HepG2 (cell line): ENCODE results near the gene SIT1. TPM values are rescaled to one million over a fixed set of nuclear protein-coding genes. Genes with fewer than 3 reads are reported as not detected.

ENCODE experiments used
- AKAP8 ChIP-seq: sonication (generic); formaldehyde crosslinking; IDR thresholded peaks from 2 replicates; pipeline ENCODE4 v1.5.1; 2020; ENCODE audit warnings: mild to moderate bottlenecking, missing genetic modification reagents
- ATF7 ChIP-seq, 2 experiments: fragments of 450-650 bp in 1 of 2; sonication (generic) in 1 of 2; formaldehyde crosslinking in 1 of 2; IDR thresholded peaks; 2 replicates each; pipeline versions ENCODE4 v1.4.0 to v1.6.1; 2016 to 2020; ENCODE audit warnings: antibody characterized with exemption in 1 of 2, mild to moderate bottlenecking in 1 of 2, missing genetic modification reagents in 1 of 2
- CBFB ChIP-seq: sonication (generic); formaldehyde crosslinking; IDR thresholded peaks from 2 replicates; pipeline ENCODE4 v1.4.0; 2020; ENCODE audit warnings: missing genetic modification reagents
- EED ChIP-seq: sonication (generic); formaldehyde crosslinking; IDR thresholded peaks from 2 replicates; pipeline ENCODE4 v1.5.0; 2020; ENCODE audit warnings: mild to moderate bottlenecking, missing genetic modification reagents
- FOXO4 ChIP-seq: sonication (generic); formaldehyde crosslinking; conservative IDR thresholded peaks from 2 replicates; pipeline ENCODE4 v1.8.1; 2023; ENCODE audit warnings: missing genetic modification reagents
- LRRFIP1 ChIP-seq: sonication (generic); formaldehyde crosslinking; conservative IDR thresholded peaks from 2 replicates; pipeline ENCODE4 v1.4.0; 2020; ENCODE audit warnings: missing genetic modification reagents
- PHF20 ChIP-seq: sonication (generic); formaldehyde crosslinking; IDR thresholded peaks from 2 replicates; pipeline ENCODE4 v1.5.0; 2020; ENCODE audit warnings: mild to moderate bottlenecking, missing genetic modification reagents
- RFX5 ChIP-seq: IDR thresholded peaks from 2 replicates; pipeline ENCODE4 v1.6.1; 2011; ENCODE audit warnings: low read depth, low read length, improper control_type of control experiment
- RXRA ChIP-seq: sonication (generic); formaldehyde crosslinking; IDR thresholded peaks from 2 replicates; pipeline ENCODE4 v1.5.1; 2020; ENCODE audit warnings: missing genetic modification reagents
- RXRB ChIP-seq: IDR thresholded peaks from 2 replicates; pipeline ENCODE4 v1.6.1; 2016; ENCODE audit warnings: borderline replicate concordance, missing genetic modification reagents, missing compliant biosample characterization
- SP1 ChIP-seq, 2 experiments: fragments of 450-650 bp in 1 of 2; sonication (generic) in 1 of 2; formaldehyde crosslinking in 1 of 2; IDR thresholded peaks; 2 replicates each; pipeline versions ENCODE4 v1.4.0 to v1.6.1; 2016 to 2020; ENCODE audit warnings: missing genetic modification reagents in 1 of 2
- SRY ChIP-seq: sonication (generic); formaldehyde crosslinking; IDR thresholded peaks from 2 replicates; pipeline ENCODE4 v1.8.0; 2022; ENCODE audit warnings: mild to moderate bottlenecking, missing genetic modification reagents
- ZBTB2 ChIP-seq: sonication (generic); formaldehyde crosslinking; IDR thresholded peaks from 2 replicates; pipeline ENCODE4 v1.8.0; 2022; ENCODE audit warnings: low read depth, missing genetic modification reagents
- ZNF205 ChIP-seq: IDR thresholded peaks from 2 replicates; pipeline ENCODE4 v1.6.1; 2018; ENCODE audit warnings: missing biosample characterization, missing genetic modification reagents
- ZNF253 ChIP-seq: sonication (generic); formaldehyde crosslinking; IDR thresholded peaks from 2 replicates; pipeline ENCODE4 v1.8.0; 2022; ENCODE audit warnings: mild to moderate bottlenecking, missing genetic modification reagents, borderline replicate concordance
- polyA plus RNA-seq, 8 experiments: library from polyadenylated mRNA; depleted of rRNA in 3 of 8; stranded (reverse) in 7 of 8; unstranded in 1 of 8; fragments of >200 nt; fragmentation: Illumina TruSeq in 4 of 8; extraction: Trizol in 4 of 8; gene quantifications; 2 replicates each; pipeline versions ENCODE4 v1.2.1 to v1.2.3, GENCODE V29; 2011 to 2016; ENCODE audit warnings: low read depth in 4 of 8, missing spikeins in 1 of 8, mixed read lengths in 1 of 8; ENCODE audit not compliant: insufficient read depth in 1 of 8
- total RNA-seq, 5 experiments: library from RNA; depleted of rRNA; stranded (reverse); fragments of >200 nt; fragmentation: Illumina TruSeq; extraction: Trizol; gene quantifications; 2 replicates each; pipeline ENCODE4 v1.2.3, GENCODE V29; 2016; ENCODE audit warnings: low read depth in 1 of 5
- TF ChIP-seq, protein P1 (sequence below): sonication (generic); formaldehyde crosslinking; IDR thresholded peaks from 2 replicates; pipeline ENCODE4 v1.5.0; 2020; ENCODE audit warnings: mild to moderate bottlenecking, missing genetic modification reagents
- TF ChIP-seq, protein P2 (sequence below): sonication (generic); formaldehyde crosslinking; IDR thresholded peaks from 2 replicates; pipeline ENCODE4 v1.5.1; 2020; ENCODE audit warnings: mild to moderate bottlenecking, missing genetic modification reagents

SIT1 gene
- total and polyA plus RNA-seq, 2 of the 13 experiments (the other 11 are each of a cell fraction or from before 2014, with no cell fraction given): 0.09 to 6.7 TPM

DNA sequence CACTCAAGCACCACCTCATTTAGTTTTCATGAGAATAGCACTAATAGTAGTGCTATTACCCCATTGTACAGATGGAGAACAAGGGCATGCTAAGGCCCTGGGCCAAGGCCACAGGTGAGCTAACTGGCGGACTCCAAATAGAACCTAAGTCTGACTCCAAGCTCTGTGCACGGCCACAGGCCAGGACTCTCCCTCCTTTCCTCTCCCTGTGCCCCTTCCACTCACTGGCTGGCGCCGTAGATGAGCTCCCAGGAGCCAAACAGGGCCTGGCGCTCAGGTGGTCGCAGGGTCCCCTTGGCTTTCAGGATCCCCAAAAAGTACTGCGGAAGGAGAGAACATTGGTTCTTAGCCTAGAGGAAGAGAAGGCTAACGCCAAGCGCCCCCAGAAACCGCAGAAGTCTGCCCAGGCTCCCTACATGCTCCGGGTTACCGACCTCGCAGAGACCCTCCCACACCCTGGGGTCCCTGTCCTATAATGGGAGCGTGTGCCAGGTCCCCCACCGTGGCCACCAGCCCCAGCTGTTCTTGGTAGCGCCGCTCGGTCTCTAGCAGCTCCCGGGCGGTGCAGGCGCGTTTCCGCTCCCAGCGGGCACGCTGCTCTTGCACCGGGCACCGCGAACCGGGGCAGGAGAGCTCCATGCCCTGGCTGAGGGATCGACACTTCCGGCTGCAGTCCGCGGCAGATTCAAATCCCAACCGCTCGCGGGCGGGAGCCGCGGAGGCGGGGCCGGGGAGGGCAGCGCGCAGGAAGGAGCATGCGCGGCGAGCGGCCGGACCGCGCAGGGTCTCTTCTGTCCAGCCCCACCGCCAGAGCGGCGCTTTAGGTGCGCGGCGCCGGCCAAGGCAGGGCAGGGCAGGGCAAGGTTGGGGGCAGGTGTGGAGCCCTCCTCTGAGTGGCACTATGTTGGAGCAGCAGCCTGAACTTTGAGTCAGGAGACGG is 14.1 kb upstream of the SIT1 start, which contains the start of gene ARHGEF39 (continued):
- TF ChIP-seq, protein P1, sequence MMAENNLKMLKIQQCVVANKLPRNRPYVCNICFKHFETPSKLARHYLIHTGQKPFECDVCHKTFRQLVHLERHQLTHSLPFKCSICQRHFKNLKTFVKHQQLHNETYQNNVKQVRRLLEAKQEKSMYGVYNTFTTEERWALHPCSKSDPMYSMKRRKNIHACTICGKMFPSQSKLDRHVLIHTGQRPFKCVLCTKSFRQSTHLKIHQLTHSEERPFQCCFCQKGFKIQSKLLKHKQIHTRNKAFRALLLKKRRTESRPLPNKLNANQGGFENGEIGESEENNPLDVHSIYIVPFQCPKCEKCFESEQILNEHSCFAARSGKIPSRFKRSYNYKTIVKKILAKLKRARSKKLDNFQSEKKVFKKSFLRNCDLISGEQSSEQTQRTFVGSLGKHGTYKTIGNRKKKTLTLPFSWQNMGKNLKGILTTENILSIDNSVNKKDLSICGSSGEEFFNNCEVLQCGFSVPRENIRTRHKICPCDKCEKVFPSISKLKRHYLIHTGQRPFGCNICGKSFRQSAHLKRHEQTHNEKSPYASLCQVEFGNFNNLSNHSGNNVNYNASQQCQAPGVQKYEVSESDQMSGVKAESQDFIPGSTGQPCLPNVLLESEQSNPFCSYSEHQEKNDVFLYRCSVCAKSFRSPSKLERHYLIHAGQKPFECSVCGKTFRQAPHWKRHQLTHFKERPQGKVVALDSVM (CRISPR knock-in tag): peak; percentile 45; the same call in 1 of the 2 replicates
- no peak for TF ChIP-seq FOXO4 (CRISPR knock-in tag)
- peak; percentile 60; the same call in 1 of the 2 replicates for TF ChIP-seq RXRA (CRISPR knock-in tag)
- 0 out of 2 replicates have a peak, but pooled peaks have one; percentile 56 for TF ChIP-seq AKAP8 (CRISPR knock-in tag)
- no peak for TF ChIP-seq SP1 (IDR thresholded peaks at IDR 0.05)
- peak; percentile 71 for TF ChIP-seq SP1 (CRISPR knock-in tag; IDR thresholded peaks at IDR 0.05)
- peak; percentile 94 for TF ChIP-seq ZNF253 (CRISPR knock-in tag)
- peak; percentile 76 for TF ChIP-seq PHF20 (CRISPR knock-in tag)
- peak; percentile 94 for TF ChIP-seq ZBTB2 (CRISPR knock-in tag)
- peak; percentile 43; the same call in 1 of the 2 replicates for TF ChIP-seq ZNF205 (CRISPR knock-in tag)
- TF ChIP-seq, protein P2, sequence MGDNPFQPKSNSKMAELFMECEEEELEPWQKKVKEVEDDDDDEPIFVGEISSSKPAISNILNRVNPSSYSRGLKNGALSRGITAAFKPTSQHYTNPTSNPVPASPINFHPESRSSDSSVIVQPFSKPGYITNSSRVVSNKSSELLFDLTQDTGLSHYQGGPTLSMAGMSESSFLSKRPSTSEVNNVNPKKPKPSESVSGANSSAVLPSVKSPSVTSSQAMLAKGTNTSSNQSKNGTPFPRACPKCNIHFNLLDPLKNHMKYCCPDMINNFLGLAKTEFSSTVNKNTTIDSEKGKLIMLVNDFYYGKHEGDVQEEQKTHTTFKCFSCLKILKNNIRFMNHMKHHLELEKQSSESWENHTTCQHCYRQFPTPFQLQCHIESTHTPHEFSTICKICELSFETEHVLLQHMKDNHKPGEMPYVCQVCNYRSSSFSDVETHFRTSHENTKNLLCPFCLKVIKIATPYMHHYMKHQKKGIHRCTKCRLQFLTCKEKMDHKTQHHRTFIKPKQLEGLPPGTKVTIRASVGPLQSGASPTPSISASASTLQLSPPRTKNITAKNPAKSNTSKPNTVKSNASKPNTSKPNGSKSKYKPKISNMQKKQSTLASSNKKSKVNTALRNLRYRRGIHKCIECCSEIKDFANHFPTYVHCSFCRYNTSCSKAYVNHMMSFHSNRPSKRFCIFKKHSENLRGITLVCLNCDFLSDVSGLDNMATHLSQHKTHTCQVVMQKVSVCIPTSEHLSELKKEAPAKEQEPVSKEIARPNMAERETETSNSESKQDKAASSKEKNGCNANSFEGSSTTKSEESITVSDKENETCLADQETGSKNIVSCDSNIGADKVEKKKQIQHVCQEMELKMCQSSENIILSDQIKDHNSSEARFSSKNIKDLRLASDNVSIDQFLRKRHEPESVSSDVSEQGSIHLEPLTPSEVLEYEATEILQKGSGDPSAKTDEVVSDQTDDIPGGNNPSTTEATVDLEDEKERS (CRISPR knock-in tag): no peak
- TF ChIP-seq ATF7 (IDR thresholded peaks at IDR 0.05): no peak
- TF ChIP-seq ATF7 (CRISPR knock-in tag; IDR thresholded peaks at IDR 0.05): no peak
- 0 out of 2 replicates have a peak, but pooled peaks have one; percentile 58 for TF ChIP-seq SRY (CRISPR knock-in tag)
- TF ChIP-seq EED (CRISPR knock-in tag): 0 out of 2 replicates have a peak, but pooled peaks have one; percentile 72
- no peak for TF ChIP-seq RFX5
- TF ChIP-seq CBFB (CRISPR knock-in tag): peak; percentile 89
- peak; percentile 42; the same call in 1 of the 2 replicates for TF ChIP-seq RXRB (CRISPR knock-in tag)
- no peak for TF ChIP-seq LRRFIP1 (CRISPR knock-in tag)
